T1000 (cell line): ENCODE data around the gene ZNF25.
A peak's percentile ranks its signal among the peaks of the same experiment; 100 is the strongest.
"Not testable (repeated sequence)": the region's sequence is repeated elsewhere in the genome, so short reads cannot be mapped to it uniquely, and the experiment has no call there.

Source experiments
- DNase-seq: peaks from one replicate; lab custom pipeline; 2025; ENCODE audit warnings: mixed read lengths; lab: John Stamatoyannopoulos, UW

Gene ZNF25

DNA sequence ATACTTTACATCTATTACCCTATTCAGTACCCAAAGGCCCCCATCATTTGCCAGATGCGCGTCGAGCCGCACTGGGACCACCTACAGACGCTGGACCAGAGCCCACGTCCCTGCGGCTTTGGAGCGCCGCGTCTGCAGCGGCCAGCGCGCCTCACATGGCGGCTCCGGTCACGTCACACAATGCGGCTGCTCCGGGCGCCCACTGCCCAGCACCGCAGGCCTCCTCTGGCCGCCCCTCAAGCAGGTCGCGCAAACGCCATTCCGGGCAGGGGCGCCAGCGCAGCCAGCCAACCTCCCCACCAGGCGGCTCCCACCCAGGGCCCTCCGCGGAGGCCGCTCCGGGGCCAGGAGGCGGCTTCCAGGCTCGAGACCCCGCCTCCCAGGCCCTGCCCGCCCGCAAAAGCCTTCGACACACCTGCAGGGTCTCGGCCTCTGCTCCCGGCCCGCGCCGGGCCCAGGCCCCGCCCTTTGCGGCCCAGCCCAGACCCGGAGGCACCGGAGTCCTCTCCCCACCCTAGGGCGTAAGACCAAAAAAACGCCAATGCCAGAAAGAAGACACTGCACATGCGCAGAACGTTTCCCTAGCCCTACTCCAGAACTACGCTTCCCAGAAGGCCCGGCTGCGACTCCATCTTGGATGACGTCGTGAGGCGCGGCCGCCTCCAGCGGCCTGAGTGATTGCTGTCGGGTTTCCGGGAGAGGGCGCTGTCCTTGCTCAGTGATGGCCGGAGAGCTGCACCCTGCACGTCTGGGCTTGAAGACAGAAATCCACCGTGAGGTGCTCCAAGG, at the start of gene ZNF25:
Gene ZNF25, minus strand, starts transcription at position 557 of the 789 bp plus-strand sequence. CDS start 4,925 bp downstream, outside the sequence.
- peak; percentile 94 for DNase-seq

DNA sequence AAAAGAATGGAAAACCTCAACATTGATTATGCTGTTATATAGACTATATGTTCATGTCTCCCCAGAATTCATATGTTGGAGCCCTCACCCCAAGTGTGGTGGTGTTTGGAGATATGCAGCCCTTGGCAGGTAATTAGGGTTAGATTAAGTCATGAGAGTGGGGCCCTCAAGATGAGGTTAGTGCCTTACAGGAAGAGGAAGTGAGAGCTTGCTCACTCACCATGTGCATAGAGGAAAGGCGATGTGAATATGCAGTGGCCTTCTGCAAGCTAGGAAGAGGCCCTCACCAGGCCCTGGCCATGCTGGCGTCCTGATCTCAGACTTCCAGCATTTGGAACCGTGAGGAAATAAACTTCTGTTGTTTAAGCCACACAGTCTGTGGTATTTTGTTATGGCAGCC, 48.8 kb upstream of the ZNF25 start:
- no peak for DNase-seq

DNA sequence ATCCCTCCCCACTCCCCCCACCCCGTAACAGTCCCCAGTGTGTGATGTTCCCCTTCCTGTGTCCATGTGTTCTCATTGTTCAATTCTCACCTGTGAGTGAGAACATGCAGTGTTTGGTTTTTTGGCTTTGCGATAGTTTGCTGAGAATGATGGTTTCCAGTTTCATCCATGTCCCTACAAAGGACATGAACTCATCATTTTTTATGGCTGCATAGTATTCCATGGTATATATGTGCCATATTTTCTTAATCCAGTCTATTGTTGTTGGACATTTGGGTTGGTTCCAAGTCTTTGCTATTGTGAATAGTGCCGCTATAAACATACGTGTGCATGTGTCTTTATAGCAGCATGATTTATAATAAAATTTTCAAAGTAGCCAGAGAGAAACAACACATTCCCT, 42.7 kb upstream of the ZNF25 start:
- not testable (repeated sequence) for DNase-seq

DNA sequence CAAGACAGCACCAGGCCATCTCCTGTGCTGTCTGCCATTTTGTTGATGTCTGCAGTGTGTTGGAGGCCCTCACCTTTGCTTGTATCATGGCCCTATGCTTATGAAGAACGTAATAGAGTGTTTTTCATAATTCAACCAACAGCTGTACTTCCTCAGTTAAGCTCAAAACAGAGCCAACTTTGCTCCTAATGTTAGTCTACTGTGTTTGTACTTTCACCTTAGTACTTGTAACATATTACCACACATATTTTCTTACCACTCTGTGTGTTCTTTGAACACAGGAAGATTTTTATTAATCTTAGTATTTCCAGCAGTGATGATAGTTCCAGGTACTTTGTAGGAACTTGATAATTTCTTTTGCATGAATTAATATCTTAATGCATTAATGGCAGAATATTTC, 39.9 kb upstream of the ZNF25 start:
- DNase-seq: no peak

DNA sequence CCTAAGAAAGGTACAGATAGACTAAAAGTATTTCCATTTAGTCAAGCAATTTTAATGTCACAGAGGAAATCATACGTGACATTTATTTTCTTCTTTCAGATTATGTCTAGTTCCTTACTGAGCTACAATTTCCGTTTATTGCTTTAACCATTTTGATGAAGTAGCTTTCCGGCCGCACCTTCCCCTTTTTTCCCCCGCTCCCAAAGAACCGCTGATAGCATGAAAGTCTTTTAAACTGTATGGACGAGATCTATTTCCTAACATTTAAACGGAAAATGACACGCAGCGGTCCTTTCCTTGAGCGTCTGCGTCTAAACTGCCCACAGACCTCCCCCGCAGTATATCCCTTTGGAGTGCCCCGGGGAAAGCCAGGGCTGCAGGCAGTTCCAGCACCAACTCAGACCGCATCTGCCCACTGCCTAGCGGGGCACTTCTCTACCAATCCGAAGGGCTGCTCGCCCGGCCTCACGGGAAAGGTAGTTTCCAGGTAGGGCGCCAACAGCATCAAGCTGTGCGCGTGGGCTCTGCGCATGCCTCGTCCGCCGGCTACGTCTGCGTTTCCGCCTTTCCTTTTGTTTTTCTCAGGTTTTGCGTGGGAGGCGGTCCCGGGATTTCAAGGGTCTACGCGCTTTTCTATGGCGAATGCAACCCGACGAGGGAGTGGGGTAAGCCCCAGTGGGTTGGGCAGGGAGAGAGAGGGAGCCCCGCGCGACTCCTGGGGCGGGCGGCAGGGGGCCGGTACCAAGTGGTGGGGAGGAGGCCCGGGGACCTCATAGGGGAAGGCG, 33.9 kb upstream of the ZNF25 start, which contains the start of gene ZNF33A:
Gene ZNF33A, plus strand, starts transcription at position 557 of the 785 bp plus-strand sequence. CDS start 1,667 bp downstream, outside the sequence.
- peak; percentile 89 for DNase-seq

GRCh38 chr10:38007991-38008390, 31.5 kb upstream of the ZNF25 start:
- no peak for DNase-seq

DNA sequence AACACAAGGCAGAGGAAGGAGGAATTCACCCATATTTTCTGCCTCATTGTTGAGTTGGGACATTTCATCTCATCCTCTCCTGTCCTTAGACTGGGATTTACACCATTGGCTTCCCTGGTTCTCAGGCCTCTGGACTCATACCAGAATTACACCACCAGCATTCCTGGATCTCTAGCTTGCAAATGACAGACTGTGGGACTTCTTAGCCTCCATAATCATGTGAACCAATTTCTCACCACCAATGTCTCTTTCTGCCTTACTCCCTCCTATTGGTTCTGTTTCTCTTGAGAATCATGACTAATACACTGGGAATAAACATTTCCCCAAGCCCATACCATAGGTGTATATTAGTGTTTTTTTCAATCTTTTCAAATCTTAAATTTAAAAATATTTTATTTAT, 31.1 kb upstream of the ZNF25 start:
- DNase-seq: no peak

DNA sequence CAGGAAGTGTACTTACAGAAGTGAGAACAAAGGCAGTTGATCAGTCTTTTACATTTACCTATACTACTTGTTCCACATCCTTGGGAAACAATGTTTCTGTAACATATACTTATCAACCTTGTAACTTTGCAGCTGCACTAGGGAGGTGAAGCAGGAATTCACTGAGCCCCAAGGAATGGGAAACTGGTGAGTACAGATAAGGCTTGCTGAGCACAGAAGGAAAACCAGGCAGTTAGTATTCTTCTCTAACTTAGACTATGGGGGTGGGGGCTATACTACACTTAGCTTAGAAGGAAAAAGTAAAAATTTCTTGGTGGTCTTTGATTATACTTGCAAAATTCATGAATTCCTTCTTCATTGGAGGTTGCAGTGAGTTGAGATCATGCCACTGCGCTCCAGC, 27.1 kb upstream of the ZNF25 start:
- no peak for DNase-seq

DNA sequence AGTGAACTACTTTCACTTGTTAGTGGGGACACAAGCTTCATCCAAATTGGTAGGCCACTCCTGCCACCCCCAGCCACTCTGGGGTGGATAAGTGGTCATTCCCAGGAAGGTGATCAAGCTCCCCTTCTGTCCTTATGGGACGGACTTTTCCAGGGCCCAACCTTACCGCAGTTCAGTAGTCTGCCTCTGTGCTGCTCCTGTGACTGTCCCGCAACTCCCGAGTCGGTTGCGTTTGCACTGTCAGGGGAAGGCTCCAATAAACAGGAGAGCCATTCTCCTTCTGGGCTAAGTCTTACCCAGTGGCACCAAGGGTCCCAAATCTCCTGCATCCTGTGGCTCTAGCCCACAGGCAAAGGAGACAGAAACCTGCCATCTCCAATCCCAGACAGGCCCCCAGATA, 26.6 kb upstream of the ZNF25 start:
- DNase-seq: no peak

DNA sequence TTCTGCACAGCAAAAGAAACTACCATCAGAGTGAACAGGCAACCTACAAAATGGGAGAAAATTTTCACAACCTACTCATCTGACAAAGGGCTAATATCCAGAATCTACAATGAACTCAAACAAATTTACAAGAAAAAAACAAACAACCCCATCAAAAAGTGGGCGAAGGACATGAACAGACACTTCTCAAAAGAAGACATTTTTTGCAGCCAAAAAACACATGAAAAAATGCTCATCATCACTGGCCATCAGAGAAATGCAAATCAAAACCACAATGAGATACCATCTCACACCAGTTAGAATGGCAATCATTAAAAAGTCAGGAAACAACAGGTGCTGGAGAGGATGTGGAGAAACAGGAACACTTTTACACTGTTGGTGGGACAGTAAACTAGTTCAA, 24.0 kb upstream of the ZNF25 start:
- not testable (repeated sequence) for DNase-seq

- not testable (repeated sequence) for DNase-seq
These were observed 22.5 kb upstream of the ZNF25 start for GRCh38 chr10:37998920-37999319.

GRCh38 chr10:37992083-37992482, 15.6 kb upstream of the ZNF25 start:
- no peak for DNase-seq

- DNase-seq: no peak
These were observed 15.2 kb upstream of the ZNF25 start for GRCh38 chr10:37991655-37992054.

- DNase-seq: no peak
These were observed 395 bp upstream of the ZNF25 start for GRCh38 chr10:37976880-37977203.

GRCh38 chr10:37975401-37975991, 951 bp downstream of the ZNF25 start:
- no peak for DNase-seq

GRCh38 chr10:37972396-37972795, 4.1 kb downstream of the ZNF25 start:
- no peak for DNase-seq

DNA sequence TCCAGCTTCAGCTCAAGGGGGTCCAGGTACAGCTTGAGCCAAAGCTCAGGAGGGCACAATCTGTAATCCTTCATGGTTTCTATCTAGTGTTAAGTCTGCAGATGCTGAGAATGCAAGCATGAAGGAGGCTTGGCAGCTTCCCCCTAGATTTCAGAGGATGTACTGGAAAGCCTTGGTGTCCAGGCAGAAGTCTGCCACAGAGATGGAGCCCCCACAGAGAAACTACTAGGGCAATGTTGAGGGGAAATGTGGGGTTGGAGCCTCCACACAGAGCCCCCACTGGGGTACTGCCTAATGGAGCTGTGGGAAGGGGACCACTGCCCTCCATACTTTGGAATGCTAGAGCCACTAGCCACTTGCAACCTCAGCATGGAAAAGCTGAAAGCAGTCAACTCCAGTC, 11.4 kb downstream of the ZNF25 start:
- no peak for DNase-seq

- DNase-seq: no peak
These were observed 15.8 kb downstream of the ZNF25 start for GRCh38 chr10:37960591-37961137.

DNA sequence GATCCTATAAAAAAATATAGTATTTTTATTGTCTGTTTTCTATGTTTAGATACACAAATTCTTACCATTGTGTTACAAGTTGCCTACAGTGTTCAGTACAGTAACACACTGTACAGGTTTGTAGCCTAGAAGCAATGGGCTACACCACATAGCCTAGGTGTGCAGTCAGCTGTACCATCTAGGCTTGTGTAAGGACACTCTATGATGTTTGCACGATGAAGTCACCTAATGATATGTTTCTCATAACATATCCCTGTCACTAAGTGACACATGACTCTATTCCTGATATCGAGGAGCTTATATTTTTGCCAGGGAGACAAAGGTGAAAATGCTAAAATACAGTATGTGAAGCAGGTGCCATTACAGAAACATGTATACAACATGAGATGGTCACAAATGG, 18.6 kb downstream of the ZNF25 start:
- DNase-seq: no peak

- DNase-seq: no peak
These were observed 23.5 kb downstream of the ZNF25 start for GRCh38 chr10:37952926-37953325.

DNA sequence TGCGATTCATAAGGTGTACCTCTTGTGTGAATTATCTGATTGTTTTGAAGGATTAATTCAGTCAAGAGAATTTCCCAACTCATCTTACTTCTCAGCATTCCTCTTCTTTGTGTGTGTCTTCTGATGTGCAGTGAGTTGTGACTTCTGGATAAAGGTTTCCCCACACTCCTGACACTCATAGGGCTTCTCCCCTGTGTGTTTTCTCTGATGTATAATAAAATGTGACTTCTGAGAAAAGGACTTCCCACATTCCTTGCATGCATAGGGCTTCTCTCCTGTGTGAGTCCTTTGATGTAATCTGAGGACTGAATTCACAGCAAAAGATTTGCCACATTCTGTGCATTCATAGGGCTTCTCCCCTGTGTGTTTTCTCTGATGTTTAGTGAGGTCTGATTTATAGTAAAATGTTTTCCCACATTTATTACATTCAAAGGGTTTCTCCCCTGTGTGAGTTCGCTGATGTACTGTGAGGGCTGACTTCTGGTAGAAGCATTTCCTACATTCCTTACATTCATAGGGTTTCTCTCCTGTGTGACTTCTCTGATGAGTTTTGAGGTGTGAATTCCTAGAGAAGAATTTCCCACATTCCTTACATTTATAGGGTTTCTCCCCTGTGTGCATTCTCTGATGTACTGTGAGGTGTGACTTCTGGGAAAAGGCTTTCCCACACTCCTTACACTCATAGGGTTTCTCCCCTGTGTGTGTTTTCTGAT, 24.2 kb downstream of the ZNF25 start:
- no peak for DNase-seq

GRCh38 chr10:37948210-37948609, 28.2 kb downstream of the ZNF25 start:
- no peak for DNase-seq
